K562 (cell line): ENCODE data around the gene KRTAP1-5.

Experiments
- CBFB ChIP-seq: sonication (generic); formaldehyde crosslinking; IDR thresholded peaks from 2 replicates; pipeline ENCODE4 v1.4.0; 2020; ENCODE audit warnings: mild to moderate bottlenecking, missing genetic modification reagents
- CBX5 ChIP-seq: IDR thresholded peaks from 2 replicates; pipeline ENCODE4 v1.6.1; 2014; ENCODE audit warnings: low read depth, borderline replicate concordance
- CTCF ChIP-seq, 3 experiments: IDR thresholded peaks in 2 of 3; conservative IDR thresholded peaks in 1 of 3; 2 replicates each; pipeline ENCODE4 v1.5.1; 2011 to 2012; ENCODE audit warnings: low read length in 3 of 3, mild to moderate bottlenecking in 3 of 3, control low read depth in 2 of 3, improper control_type of control experiment in 1 of 3, inconsistent platforms in 1 of 3, low read depth in 1 of 3, mixed read lengths in 1 of 3, moderate library complexity in 1 of 3; ENCODE audit not compliant: insufficient read depth in 2 of 3
- GTF2A2 ChIP-seq: IDR thresholded peaks from 2 replicates; pipeline ENCODE4 v1.6.1; 2016; ENCODE audit warnings: mild to moderate bottlenecking, missing genetic modification characterization, missing compliant biosample characterization
- HCFC1 ChIP-seq: IDR thresholded peaks from 2 replicates; pipeline ENCODE4 v1.6.1; 2012; ENCODE audit warnings: low read depth, low read length, improper control_type of control experiment
- HDAC2 ChIP-seq: fragments of 450-650 bp; IDR thresholded peaks from 2 replicates; pipeline ENCODE4 v1.6.1; 2016; ENCODE audit warnings: mild to moderate bottlenecking
- POLR2A ChIP-seq: fragments of 450-650 bp; conservative IDR thresholded peaks from 2 replicates; pipeline ENCODE4 v1.6.1; 2016
- POLR2B ChIP-seq: fragments of 450-650 bp; IDR thresholded peaks from 2 replicates; pipeline ENCODE4 v1.6.1; 2018; ENCODE audit warnings: low read depth; ENCODE audit not compliant: partially characterized antibody
- SFPQ ChIP-seq: fragments of 200-400 bp; formaldehyde crosslinking; IDR thresholded peaks from 2 replicates; pipeline ENCODE4 v1.6.1; 2017; ENCODE audit warnings: mild to moderate bottlenecking, low read depth, low read length, moderate library complexity

- no peak for TF ChIP-seq CTCF (IDR thresholded peaks at IDR 0.05 in 2 of 3, conservative IDR thresholded peaks at IDR 0.05 in 1 of 3; ENCODE audit: insufficient read depth in 2 of 3, low read depth in 1 of 3, low read length in 3 of 3)
- TF ChIP-seq POLR2B, result no peak
- no peak for TF ChIP-seq POLR2A
- no peak for TF ChIP-seq HDAC2
- no peak for TF ChIP-seq CBFB (CRISPR knock-in tag)
- TF ChIP-seq HCFC1, result no peak
- TF ChIP-seq CBX5, result no peak
- TF ChIP-seq GTF2A2 (tag), result no peak
- TF ChIP-seq SFPQ, result no peak
These were observed 33.2 kb downstream of the KRTAP1-5 start, which contains the start of gene KRTAP3-3 for GRCh38 chr17:40993839-40994238.
